SK-N-SH (cell line): ENCODE data around the gene LRRC57. TPM values are rescaled to one million over a fixed set of nuclear protein-coding genes. Genes with fewer than 3 reads are reported as not detected.

Source experiments
- CTCF ChIA-PET: fragments of 300-600, 350-600 bp; formaldehyde crosslinking; extraction: SDS; loops from one replicate; lab custom pipeline; 2021; lab: Yijun Ruan, JAX
- POLR2A ChIA-PET: fragments of 350-600 bp; sonication (Branson Sonifier 250); formaldehyde crosslinking; extraction: SDS; loops from one replicate; lab custom pipeline; 2020; ENCODE audit warnings: antibody characterized with exemption, inconsistent platforms; lab: Yijun Ruan, JAX
- DNase-seq: peaks from one replicate; pipeline ENCODE4 v3.0.0; 2012
- H2AFZ ChIP-seq: fragments of 200-600 bp; sonication (generic); 2 replicates; pipeline ENCODE4 v1.8.1; 2016; ENCODE audit warnings: antibody characterized with exemption, mild to moderate bottlenecking, low read depth
- H3F3A ChIP-seq: fragments of 200-600 bp; sonication (generic); replicated peaks from 2 replicates; pipeline ENCODE3; 2016; ENCODE audit warnings: antibody characterized with exemption, mild to moderate bottlenecking; ENCODE audit not compliant: insufficient read depth
- H3K27ac ChIP-seq, 2 experiments: fragments of 200-500 bp in 1 of 2; fragments of 200-600 bp in 1 of 2; sonication (Bioruptor generic) in 1 of 2; sonication (generic), shearing (Covaris generic) in 1 of 2; 2 replicates each; pipeline versions ENCODE4 v1.5.1 to v1.6.1; 2014 to 2016; ENCODE audit warnings: low read depth in 2 of 2, inconsistent platforms in 1 of 2, low read length in 1 of 2, mild to moderate bottlenecking in 1 of 2, mixed read lengths in 1 of 2
- H3K27me3 ChIP-seq: fragments of 200-600 bp; sonication (generic), shearing (Covaris generic); 2 replicates; pipeline ENCODE4 v1.6.1; 2016; ENCODE audit warnings: mixed run types; ENCODE audit not compliant: insufficient read depth
- H3K36me3 ChIP-seq, 2 experiments: fragments of 200-500 bp in 1 of 2; fragments of 200-600 bp in 1 of 2; sonication (Bioruptor generic) in 1 of 2; sonication (generic) in 1 of 2; replicated peaks in 1 of 2; 2 replicates each; pipeline versions ENCODE3 to v1.5.1; 2014 to 2016; ENCODE audit warnings: low read length in 1 of 2, mild to moderate bottlenecking in 1 of 2; ENCODE audit not compliant: insufficient read depth in 2 of 2, control insufficient read depth in 1 of 2
- H3K4me1 ChIP-seq, 2 experiments: fragments of 200-500 bp in 1 of 2; fragments of 200-600 bp in 1 of 2; sonication (Bioruptor generic) in 1 of 2; sonication (generic), shearing (Covaris generic) in 1 of 2; 2 replicates each; pipeline versions ENCODE4 v1.5.1 to v1.6.1; 2014 to 2016; ENCODE audit warnings: low read depth in 1 of 2, low read length in 1 of 2, mixed run types in 1 of 2; ENCODE audit not compliant: insufficient read depth in 2 of 2, control insufficient read depth in 1 of 2
- H3K4me2 ChIP-seq: fragments of 200-600 bp; sonication (generic), shearing (Covaris generic); 2 replicates; pipeline ENCODE4 v1.6.1; 2017; ENCODE audit warnings: mixed run types
- H3K4me3 ChIP-seq, 2 experiments: fragments of 200-500 bp in 1 of 2; fragments of 200-600 bp in 1 of 2; sonication (Bioruptor generic) in 1 of 2; sonication (generic), shearing (Covaris generic) in 1 of 2; 2 replicates each; pipeline versions ENCODE4 v1.5.1 to v1.8.1; 2014 to 2016; ENCODE audit warnings: low read depth in 2 of 2, inconsistent platforms in 1 of 2, low read length in 1 of 2, mild to moderate bottlenecking in 1 of 2, mixed read lengths in 1 of 2, moderate library complexity in 1 of 2
- H3K79me2 ChIP-seq: fragments of 200-600 bp; sonication (generic); 2 replicates; pipeline ENCODE4 v1.8.1; 2017; ENCODE audit warnings: mild to moderate bottlenecking; ENCODE audit not compliant: insufficient read depth
- H3K9ac ChIP-seq: fragments of 200-600 bp; sonication (generic); 2 replicates; pipeline ENCODE4 v1.6.1; 2017; ENCODE audit warnings: mixed run types
- H3K9me2 ChIP-seq: fragments of 200-600 bp; sonication (generic); 2 replicates; pipeline ENCODE4 v1.6.1; 2017; ENCODE audit warnings: mixed run types
- H3K9me3 ChIP-seq: fragments of 200-600 bp; sonication (generic); 2 replicates; pipeline ENCODE4 v1.6.1; 2017; ENCODE audit warnings: mixed run types, mild to moderate bottlenecking, moderate library complexity
- H4K20me1 ChIP-seq: fragments of 200-600 bp; sonication (generic); 2 replicates; pipeline ENCODE4 v1.6.1; 2017; ENCODE audit warnings: mild to moderate bottlenecking, mixed run types; ENCODE audit not compliant: insufficient read depth
- ELF1 ChIP-seq: IDR thresholded peaks from 2 replicates; pipeline ENCODE4 v1.4.0; 2012
- FOSL2 ChIP-seq: IDR thresholded peaks from 2 replicates; pipeline ENCODE4 v1.4.0; 2012; ENCODE audit warnings: low read depth, mild to moderate bottlenecking, moderate library complexity, borderline replicate concordance
- FOXM1 ChIP-seq: IDR thresholded peaks from 2 replicates; pipeline ENCODE4 v1.4.0; 2012; ENCODE audit warnings: low read depth, mild to moderate bottlenecking
- GABPA ChIP-seq: IDR thresholded peaks from 2 replicates; pipeline ENCODE4 v1.4.0; 2012; ENCODE audit warnings: low read depth, mild to moderate bottlenecking
- GATA2 ChIP-seq: sonication (generic); formaldehyde crosslinking; IDR thresholded peaks from 2 replicates; pipeline ENCODE4 v1.5.0; 2020; ENCODE audit warnings: mild to moderate bottlenecking, missing genetic modification reagents
- IRF3 ChIP-seq: fragments of 150-350 bp; IDR thresholded peaks from 2 replicates; pipeline ENCODE4 v1.6.1; 2016; ENCODE audit warnings: mild to moderate bottlenecking, low read depth, low read length
- MXI1 ChIP-seq: IDR thresholded peaks from 2 replicates; pipeline ENCODE4 v1.6.1; 2012; ENCODE audit warnings: mild to moderate bottlenecking, low read depth, low read length, improper control_type of control experiment
- NFIC ChIP-seq: IDR thresholded peaks from 2 replicates; pipeline ENCODE4 v1.4.0; 2012; ENCODE audit warnings: borderline replicate concordance
- RFX5 ChIP-seq: IDR thresholded peaks from 2 replicates; pipeline ENCODE4 v1.6.1; 2012; ENCODE audit warnings: mild to moderate bottlenecking, improper control_type of control experiment, low read length
- SIN3A ChIP-seq: IDR thresholded peaks from 2 replicates; pipeline ENCODE4 v1.6.1; 2012; ENCODE audit warnings: low read depth, mild to moderate bottlenecking, low read length, moderate library complexity, borderline replicate concordance
- USF2 ChIP-seq: fragments of 150-350 bp; IDR thresholded peaks from 2 replicates; pipeline ENCODE4 v1.6.1; 2017; ENCODE audit warnings: antibody characterized with exemption, low read length, low read depth, borderline replicate concordance
- WGBS: methylation state at CpG from one replicate; pipeline ENCODE4 v1.1.6; 2017; ENCODE audit warnings: low lambda C conversion rate; 5-methylcytosine and 5-hydroxymethylcytosine counted together
- polyA plus RNA-seq, 3 experiments: library from polyadenylated mRNA; depleted of rRNA; stranded (reverse); fragments of >200 nt; gene quantifications; 2 replicates each; pipeline ENCODE4 v1.2.3, GENCODE V29; 2012

LRRC57 gene
- polyA plus RNA-seq, 1 of the 3 experiments (the other 2 are of a cell fraction): 6.4 TPM

GRCh38 chr15:42549032-42549491, 469 bp upstream of the LRRC57 start:
- Histone ChIP-seq H3K79me2 (peaks cover 79% of the 10 kb centered on the region), H3K4me3 (peak overlapping the region; percentile 91 to 99), H3K9me3 (no peaks in the 10 kb centered on the region), H4K20me1 (no peaks in the 10 kb centered on the region), H3K27ac (peak overlapping the region; percentile 75 to 76), H3F3A (peaks cover 4% of the 10 kb centered on the region), H2AFZ (peak overlapping the region; percentile 97), H3K27me3 (no peaks in the 10 kb centered on the region), H3K4me1 (peaks cover 11 to 14% of the 10 kb centered on the region in 2 experiments; a peak in 3 of 4 replicates), H3K9me2 (no peaks in the 10 kb centered on the region), H3K4me2 (peak overlapping the region; percentile 84), H3K36me3 (peaks cover 5 to 12% of the 10 kb centered on the region in 2 experiments), H3K9ac (peak overlapping the region; percentile 97)
- DNase-seq: peak; percentile 73
- CTCF ChIA-PET: interaction anchor here (1.0 to 1.5 kb wide), 4 partner anchors 20 to 406 kb away, joined by 3 to 4 read pairs (median 4); no protein-coding TSS in a partner anchor
- WGBS: 2% methylated on average over 15 of the region's 15 CpGs
- POLR2A ChIA-PET: interaction anchor here (1.4 kb wide), 1 partner anchor 54 kb away, joined by 6 read pairs; the partner anchor contains the start of gene SNAP23
- TF ChIP-seq GABPA (no peak), ELF1 (no peak), FOXM1 (no peak), SIN3A (no peak), NFIC (no peak), FOSL2 (no peak), GATA2 (CRISPR knock-in tag) (no peak), USF2 (no peak), IRF3 (no peak), MXI1 (no peak)
- TF ChIP-seq, all 33 proteins: peak for 0

- no peaks in the 10 kb centered on the region for H4K20me1 ChIP-seq
- H3K9me3 ChIP-seq: no peaks in the 10 kb centered on the region
- WGBS: 2% methylated on average over 9 of the region's 9 CpGs
- TF ChIP-seq RFX5 (peak; percentile 17), SIN3A (no peak; the same call in 1 of the 2 replicates)
- peaks cover 67% of the 10 kb centered on the region for H3K79me2 ChIP-seq
- DNase-seq: no peak
- CTCF ChIA-PET: interaction anchor here (0.6 to 2.0 kb wide), 4 partner anchors 13 to 68 kb away, joined by 3 to 6 read pairs (median 4); no protein-coding TSS in a partner anchor
- peaks cover 11 to 14% of the 10 kb centered on the region in 2 experiments; a peak in 3 of 4 replicates for H3K4me1 ChIP-seq
- peak overlapping the region; percentile 97 for H2AFZ ChIP-seq
- H3K27ac ChIP-seq: peak overlapping the region; percentile 75 to 76
- peak overlapping the region; percentile 84 for H3K4me2 ChIP-seq
- peaks cover 12 to 19% of the 10 kb centered on the region in 2 experiments for H3K36me3 ChIP-seq
- peaks cover 4% of the 10 kb centered on the region for H3F3A ChIP-seq
- H3K27me3 ChIP-seq: no peaks in the 10 kb centered on the region
- H3K4me3 ChIP-seq: peak overlapping the region; percentile 91 to 99
- H3K9ac ChIP-seq: peak overlapping the region; percentile 97
- H3K9me2 ChIP-seq: no peaks in the 10 kb centered on the region
- POLR2A ChIA-PET: interaction anchor here (0.6 to 1.4 kb wide), 3 partner anchors 9 to 53 kb away, joined by 3 to 6 read pairs (median 3); partner anchors contain the start of gene SNAP23
Observed at GRCh38 chr15:42547918-42548248, 710 bp downstream of the LRRC57 start.
